H1 (cell line): Measurements from ENCODE around the gene ENTPD1. TPM values are rescaled to one million over a fixed set of nuclear protein-coding genes. Genes with fewer than 3 reads are reported as not detected.

Source experiments
- CTCF ChIA-PET: fragments of 300-600 bp; sonication (Branson Sonifier 250); formaldehyde crosslinking; loops from one replicate; lab custom pipeline; 2021; ENCODE audit not compliant: partially characterized antibody; lab: Charles Lee
- POLR2A ChIA-PET: fragments of 300-600 bp; sonication (Branson Sonifier 250); formaldehyde crosslinking; loops from one replicate; lab custom pipeline; 2021; ENCODE audit warnings: inconsistent platforms; ENCODE audit not compliant: partially characterized antibody; lab: Charles Lee
- DNase-seq, 2 experiments: peaks; one replicate each; pipeline versions ENCODE4 v3.0.0 to v3.0.0-alpha.2; 2010 to 2022; ENCODE audit warnings: low spot score in 2 of 2, low read depth in 1 of 2, mixed read lengths in 1 of 2
- FAIRE-seq: peaks from 2 replicates; lab custom pipeline; 2011; peaks lifted over from hg19 to GRCh38; lab: Jason Lieb, UNC
- H2AFZ ChIP-seq: 2 replicates; pipeline ENCODE4 v1.8.1; 2012; ENCODE audit warnings: low read length, inconsistent platforms
- H2AK5ac ChIP-seq: 2 replicates; pipeline ENCODE4 v1.6.1; 2013; ENCODE audit warnings: low read depth, low read length
- H2BK120ac ChIP-seq: replicated peaks from 2 replicates; pipeline ENCODE3; 2013; ENCODE audit warnings: low read depth, low read length, inconsistent platforms
- H2BK12ac ChIP-seq: 2 replicates; pipeline ENCODE4 v1.6.1; 2013; ENCODE audit warnings: low read depth, low read length
- H2BK15ac ChIP-seq: 2 replicates; pipeline ENCODE4 v1.6.1; 2013; ENCODE audit warnings: low read length
- H2BK20ac ChIP-seq: 2 replicates; pipeline ENCODE4 v1.6.1; 2013; ENCODE audit warnings: low read length
- H2BK5ac ChIP-seq: 2 replicates; pipeline ENCODE4 v1.6.1; 2013; ENCODE audit warnings: low read depth, low read length
- H3K14ac ChIP-seq: 2 replicates; pipeline ENCODE4 v1.6.1; 2013; ENCODE audit warnings: inconsistent platforms; ENCODE audit not compliant: insufficient read length
- H3K18ac ChIP-seq: 2 replicates; pipeline ENCODE4 v1.6.1; 2013; ENCODE audit warnings: low read length; ENCODE audit errors: extremely low read depth
- H3K23ac ChIP-seq: 2 replicates; pipeline ENCODE4 v1.6.1; 2013; ENCODE audit warnings: inconsistent platforms; ENCODE audit not compliant: insufficient read length
- H3K23me2 ChIP-seq: 2 replicates; pipeline ENCODE4 v1.6.1; 2013; ENCODE audit warnings: low read depth, low read length
- H3K27ac ChIP-seq: 2 replicates; pipeline ENCODE4 v1.6.1; 2011; ENCODE audit warnings: low read depth, low read length, inconsistent platforms
- H3K27me3 ChIP-seq, 4 experiments: replicated peaks in 1 of 4; 1 replicate in 1 of 4; 2 replicates in 3 of 4; pipeline versions ENCODE4 v1.6.1 to v1.8.1; 2011 to 2013; ENCODE audit warnings: low read length in 3 of 4, mild to moderate bottlenecking in 3 of 4, inconsistent platforms in 2 of 4, mixed read lengths in 2 of 4, moderate library complexity in 1 of 4; ENCODE audit not compliant: control insufficient read depth in 3 of 4, insufficient read depth in 3 of 4; ENCODE audit errors: extremely low read depth in 1 of 4
- H3K36me3 ChIP-seq, 4 experiments: 2 replicates each; pipeline versions ENCODE4 v1.6.1 to v1.8.1; 2011 to 2013; ENCODE audit warnings: mild to moderate bottlenecking in 4 of 4, low read length in 3 of 4, moderate library complexity in 2 of 4, control low read depth in 1 of 4, inconsistent platforms in 1 of 4; ENCODE audit not compliant: insufficient read depth in 4 of 4, control insufficient read depth in 2 of 4
- H3K4ac ChIP-seq: replicated peaks from 2 replicates; pipeline ENCODE3; 2013; ENCODE audit warnings: low read length, low read depth, mixed read lengths, inconsistent platforms; ENCODE audit not compliant: insufficient read length
- H3K4me1 ChIP-seq, 4 experiments: replicated peaks in 1 of 4; 1 replicate in 1 of 4; 2 replicates in 3 of 4; pipeline versions ENCODE4 v1.6.1 to v1.8.1; 2011 to 2013; ENCODE audit warnings: low read length in 3 of 4, inconsistent platforms in 2 of 4, mixed read lengths in 1 of 4; ENCODE audit not compliant: insufficient read depth in 4 of 4, control insufficient read depth in 3 of 4
- H3K4me2 ChIP-seq, 2 experiments: 2 replicates each; pipeline versions ENCODE4 v1.6.1 to v1.8.1; 2011 to 2013; ENCODE audit warnings: low read depth in 2 of 2, low read length in 2 of 2, control low read depth in 1 of 2, inconsistent platforms in 1 of 2, mild to moderate bottlenecking in 1 of 2; ENCODE audit not compliant: insufficient read depth in 1 of 2
- H3K4me3 ChIP-seq, 4 experiments: fragments of 200-600, 300-600 bp in 1 of 4; sonication (generic), shearing (Covaris generic), sonication (Bioruptor Twin) in 1 of 4; 2 replicates each; pipeline versions ENCODE4 v1.5.1 to v1.8.1; 2011 to 2016; ENCODE audit warnings: low read length in 4 of 4, low read depth in 3 of 4, control low read depth in 2 of 4, inconsistent platforms in 2 of 4, mild to moderate bottlenecking in 2 of 4, mixed read lengths in 1 of 4, moderate library complexity in 1 of 4; ENCODE audit not compliant: insufficient read depth in 2 of 4; ENCODE audit errors: extremely low read depth in 1 of 4
- H3K56ac ChIP-seq: replicated peaks from 2 replicates; pipeline ENCODE3; 2013; ENCODE audit warnings: low read depth, mild to moderate bottlenecking, mixed read lengths, low read length, inconsistent platforms; ENCODE audit not compliant: insufficient read length
- H3K79me1 ChIP-seq: 2 replicates; pipeline ENCODE4 v1.6.1; 2013; ENCODE audit warnings: low read depth, low read length, control low read depth
- H3K79me2 ChIP-seq, 2 experiments: 2 replicates each; pipeline versions ENCODE4 v1.6.1 to v1.8.1; 2012 to 2013; ENCODE audit warnings: low read length in 2 of 2, mild to moderate bottlenecking in 2 of 2, inconsistent platforms in 1 of 2; ENCODE audit not compliant: insufficient read depth in 2 of 2, control insufficient read depth in 1 of 2
- H3K9ac ChIP-seq, 4 experiments: replicated peaks in 1 of 4; 1 replicate in 1 of 4; 2 replicates in 3 of 4; pipeline versions ENCODE4 v1.6.1 to v1.8.1; 2011 to 2013; ENCODE audit warnings: low read depth in 3 of 4, low read length in 3 of 4, control low read depth in 2 of 4, mild to moderate bottlenecking in 2 of 4, moderate library complexity in 2 of 4, inconsistent platforms in 1 of 4; ENCODE audit errors: extremely low read depth in 1 of 4
- H3K9me3 ChIP-seq, 2 experiments: 2 replicates each; pipeline versions ENCODE4 v1.6.1 to v1.8.1; 2012 to 2013; ENCODE audit warnings: mild to moderate bottlenecking in 2 of 2, moderate library complexity in 2 of 2, control low read depth in 1 of 2, inconsistent platforms in 1 of 2, low read depth in 1 of 2, low read length in 1 of 2, mixed read lengths in 1 of 2; ENCODE audit not compliant: insufficient read depth in 2 of 2
- H4K20me1 ChIP-seq, 2 experiments: replicated peaks in 1 of 2; 2 replicates each; pipeline versions ENCODE3 to v1.8.1; 2011 to 2013; ENCODE audit warnings: inconsistent platforms in 2 of 2, low read length in 2 of 2, mild to moderate bottlenecking in 1 of 2; ENCODE audit not compliant: insufficient read depth in 2 of 2, control insufficient read depth in 1 of 2
- H4K5ac ChIP-seq: 2 replicates; pipeline ENCODE4 v1.6.1; 2013; ENCODE audit warnings: low read length, low read depth, mixed read lengths, inconsistent platforms; ENCODE audit not compliant: insufficient read length
- H4K8ac ChIP-seq: 2 replicates; pipeline ENCODE4 v1.8.0; 2013; ENCODE audit warnings: mild to moderate bottlenecking, moderate library complexity, low read length, inconsistent platforms; ENCODE audit not compliant: insufficient read depth; ENCODE audit errors: extremely low read depth
- H4K91ac ChIP-seq: replicated peaks from 2 replicates; pipeline ENCODE3; 2013; ENCODE audit warnings: low read length, mixed read lengths, inconsistent platforms; ENCODE audit not compliant: insufficient read length
- ASH2L ChIP-seq: fragments of 200-600, 300-600 bp; sonication (generic); IDR thresholded peaks from one replicate; pipeline ENCODE4 v1.7.1; 2017; ENCODE audit warnings: low read length
- BCL11A ChIP-seq, 2 experiments: IDR thresholded peaks; one replicate each; pipeline ENCODE4 v1.6.1; 2011; ENCODE audit warnings: low read depth in 2 of 2, low read length in 2 of 2, mild to moderate bottlenecking in 2 of 2
- BRCA1 ChIP-seq: IDR thresholded peaks from 2 replicates; pipeline ENCODE4 v1.6.1; 2012; ENCODE audit warnings: low read depth, low read length, improper control_type of control experiment
- EP300 ChIP-seq, 2 experiments: IDR thresholded peaks; 1 replicate in 1 of 2; 2 replicates in 1 of 2; pipeline ENCODE4 v1.6.1; 2011 to 2012; ENCODE audit warnings: low read depth in 2 of 2, low read length in 2 of 2, mild to moderate bottlenecking in 2 of 2, borderline replicate concordance in 1 of 2, inconsistent platforms in 1 of 2, moderate library complexity in 1 of 2
- GABPA ChIP-seq: IDR thresholded peaks from 2 replicates; pipeline ENCODE4 v1.6.1; 2011; ENCODE audit warnings: mild to moderate bottlenecking, low read length, moderate library complexity, borderline replicate concordance; ENCODE audit not compliant: insufficient read depth
- KDM1A ChIP-seq: fragments of 200-600, 300-600 bp; sonication (generic); IDR thresholded peaks from 2 replicates; pipeline ENCODE4 v1.7.1; 2016; ENCODE audit warnings: mild to moderate bottlenecking, low read length, borderline replicate concordance
- NANOG ChIP-seq: IDR thresholded peaks from 2 replicates; pipeline ENCODE4 v1.6.1; 2011; ENCODE audit warnings: low read length, low read depth, mild to moderate bottlenecking, inconsistent platforms; ENCODE audit not compliant: insufficient read depth, poor library complexity, severe bottlenecking
- NRF1 ChIP-seq: IDR thresholded peaks from 2 replicates; pipeline ENCODE4 v1.6.1; 2011; ENCODE audit warnings: mild to moderate bottlenecking, low read depth, low read length, improper control_type of control experiment
- PHF8 ChIP-seq: fragments of 200-600 bp; sonication (generic); conservative IDR thresholded peaks from 2 replicates; pipeline ENCODE4 v1.7.1; 2012; ENCODE audit warnings: low read depth, mild to moderate bottlenecking, inconsistent platforms, low read length, moderate library complexity
- SP1 ChIP-seq: IDR thresholded peaks from 2 replicates; pipeline ENCODE4 v1.6.1; 2011; ENCODE audit warnings: low read depth, low read length
- SP2 ChIP-seq: IDR thresholded peaks from 2 replicates; pipeline ENCODE4 v1.6.1; 2012; ENCODE audit warnings: mild to moderate bottlenecking, low read length, inconsistent platforms
- TAF7 ChIP-seq: optimal IDR thresholded peaks from 2 replicates; pipeline ENCODE3; 2011; ENCODE audit warnings: low read depth, mild to moderate bottlenecking, inconsistent platforms, low read length, moderate library complexity, borderline replicate concordance
- TCF12 ChIP-seq: IDR thresholded peaks from 2 replicates; pipeline ENCODE4 v1.6.1; 2011; ENCODE audit warnings: low read depth, mild to moderate bottlenecking, low read length
- WGBS, 2 experiments: shearing (Covaris generic) in 1 of 2; methylation state at CpG; one replicate each; pipeline versions ENCODE4 v1.1.6 to v1.1.7; 2013 to 2015; ENCODE audit warnings: low lambda C conversion rate in 2 of 2, mixed read lengths in 2 of 2, inconsistent platforms in 1 of 2, low coverage in 1 of 2, missing lambda C conversion rate in 1 of 2; ENCODE audit not compliant: insufficient replicate concordance in 2 of 2, insufficient coverage in 1 of 2, insufficient read length in 1 of 2; ENCODE audit errors: extremely low coverage in 1 of 2, missing lambda C conversion rate in 1 of 2; 5-methylcytosine and 5-hydroxymethylcytosine counted together
- polyA plus RNA-seq, 7 experiments: library from polyadenylated mRNA; depleted of rRNA in 3 of 7; stranded (reverse) in 5 of 7; unstranded in 2 of 7; fragments of >200 nt in 5 of 7; fragments of 200-250 nt in 2 of 7; gene quantifications; 1 replicate in 5 of 7; 2 replicates in 1 of 7; 4 replicates in 1 of 7; pipeline versions ENCODE4 v1.2.1 to v1.2.3, GENCODE V29; 2011 to 2013; ENCODE audit warnings: missing spikeins in 2 of 7, mixed read lengths in 2 of 7
- total RNA-seq: library from RNA; stranded (reverse); fragmentation: NEBNext Ultra II Directional; extraction: Animal tissue kit (Norgen Biotek cat#: 25700); gene quantifications from 2 replicates; pipeline ENCODE4 v1.2.1, GENCODE V29; 2021
- TF ChIP-seq, protein P1 (sequence below): IDR thresholded peaks from 2 replicates; pipeline ENCODE4 v1.6.1; 2012; ENCODE audit warnings: inconsistent platforms

Gene ENTPD1
- total and polyA plus RNA-seq, 2 of the 8 experiments (the other 6 are each of a cell fraction or from before 2014, with no cell fraction given) = 2.2 to 2.5 TPM

- no peaks in the 10 kb centered on the region; a peak in 1 of 8 replicates for H3K36me3 ChIP-seq
- peaks cover 0 to 4% (median 2%) of the 10 kb centered on the region in 4 experiments; a peak in 2 of 7 replicates for H3K4me1 ChIP-seq
- no peak overlapping the region for H2BK12ac ChIP-seq
- no peaks in the 10 kb centered on the region for H3K27me3 ChIP-seq
- no peak overlapping the region for H2AFZ ChIP-seq
- ChIA-PET POLR2A (no interaction called here), CTCF (interaction anchor here (0.8 to 14.6 kb wide), 11 partner anchors 9 to 160 kb away, joined by 3 to 238 read pairs (median 8); partner anchors contain the start of gene TCTN3)
- H2BK15ac ChIP-seq = no peak overlapping the region
- H3K4ac ChIP-seq = no peak overlapping the region
- H3K4me3 ChIP-seq = no peak overlapping the region
- H3K9ac ChIP-seq = no peak overlapping the region
- peaks cover 2% of the 10 kb centered on the region; the same call in 1 of the 2 replicates for H3K23me2 ChIP-seq
- no peaks in the 10 kb centered on the region for H3K79me1 ChIP-seq
- no peak overlapping the region for H3K4me2 ChIP-seq
- no peak overlapping the region for H2AK5ac ChIP-seq
- no peak overlapping the region for H4K5ac ChIP-seq
- H3K79me2 ChIP-seq = no peaks in the 10 kb centered on the region
- no peak overlapping the region for H2BK20ac ChIP-seq
- no peak overlapping the region for H4K8ac ChIP-seq
- DNase-seq (no peak), FAIRE-seq (no peak)
- H3K56ac ChIP-seq = no peak overlapping the region
- H3K9me3 ChIP-seq = no peaks in the 10 kb centered on the region
- no peak overlapping the region for H3K18ac ChIP-seq
- no peaks in the 10 kb centered on the region for H4K20me1 ChIP-seq
- no peak overlapping the region for H3K27ac ChIP-seq
- no peak overlapping the region for H3K23ac ChIP-seq
- no peak overlapping the region for H2BK5ac ChIP-seq
- 77% methylated on average over 2 of the region's 2 CpGs; no CpG with 5 or more reads in 1 of the 2 experiments for WGBS, 2 experiments
- H2BK120ac ChIP-seq = no peak overlapping the region
- no peak overlapping the region for H4K91ac ChIP-seq
- H3K14ac ChIP-seq = no peak overlapping the region
- TF ChIP-seq SP2 = no peak
- no peak for TF ChIP-seq NRF1
- no peak for TF ChIP-seq EP300 (IDR thresholded peaks at IDR 0.05; ENCODE audit: borderline replicate concordance in 1 of 2, low read depth in 2 of 2, low read length in 2 of 2)
- TF ChIP-seq, protein P1, sequence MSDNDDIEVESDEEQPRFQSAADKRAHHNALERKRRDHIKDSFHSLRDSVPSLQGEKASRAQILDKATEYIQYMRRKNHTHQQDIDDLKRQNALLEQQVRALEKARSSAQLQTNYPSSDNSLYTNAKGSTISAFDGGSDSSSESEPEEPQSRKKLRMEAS = no peak
- no peak for TF ChIP-seq PHF8
- no peak for TF ChIP-seq TAF7
- no peak for TF ChIP-seq ASH2L
- no peak for TF ChIP-seq BCL11A (IDR thresholded peaks at IDR 0.05; ENCODE audit: low read depth in 2 of 2, low read length in 2 of 2)
- TF ChIP-seq NANOG = no peak
- no peak for TF ChIP-seq BRCA1
- TF ChIP-seq KDM1A = no peak
- TF ChIP-seq TCF12 = no peak
- no peak for TF ChIP-seq SP1
- TF ChIP-seq GABPA = no peak
Observed at GRCh38 chr10:95840121-95840520, 84.2 kb downstream of the ENTPD1 start.
